Measurements from ENCODE around the gene RAB36.

The RAB36 gene

GRCh38 chr22:23206915-23207314, 61.6 kb downstream of the RAB36 start:
- no peak for DNase-seq (ENCODE audit: low spot score)

GRCh38 chr22:23207729-23208393, 62.6 kb downstream of the RAB36 start:
- no peak for DNase-seq (ENCODE audit: low spot score)

- DNase-seq (ENCODE audit: low spot score) = no peak
These were observed 65.3 kb downstream of the RAB36 start for GRCh38 chr22:23210428-23211170.

GRCh38 chr22:23211622-23212021, 66.3 kb downstream of the RAB36 start:
- no peak for DNase-seq (ENCODE audit: low spot score)

GRCh38 chr22:23212061-23213021, 67.1 kb downstream of the RAB36 start:
- DNase-seq (ENCODE audit: low spot score) = no peak

- DNase-seq (ENCODE audit: low spot score) = no peak
These were observed 67.8 kb downstream of the RAB36 start for GRCh38 chr22:23213022-23213555.

GRCh38 chr22:23213581-23214334, 68.5 kb downstream of the RAB36 start:
- DNase-seq (ENCODE audit: low spot score) = no peak
